Ectodermal cell (in vitro differentiated cells): Measurements from ENCODE around the gene PRR36.
A peak's percentile ranks its signal among the peaks of the same experiment; 100 is the strongest.

Experiments used
- H3K27ac ChIP-seq: 2 replicates; pipeline ENCODE4 v1.7.0; 2013; ENCODE audit warnings: mild to moderate bottlenecking, low read depth, low read length; ENCODE audit not compliant: insufficient read depth, poor library complexity, severe bottlenecking
- H3K27me3 ChIP-seq: 2 replicates; pipeline ENCODE4 v1.7.0; 2013; ENCODE audit warnings: mild to moderate bottlenecking, low read length; ENCODE audit not compliant: insufficient read depth, control insufficient read depth, poor library complexity, severe bottlenecking
- H3K36me3 ChIP-seq: one replicate; pipeline ENCODE4 v1.7.0; 2013; ENCODE audit warnings: low read length; ENCODE audit not compliant: control insufficient read depth, insufficient read depth
- H3K4me1 ChIP-seq: one replicate; pipeline ENCODE4 v1.7.0; 2013; ENCODE audit warnings: low read length; ENCODE audit not compliant: control insufficient read depth, insufficient read depth
- H3K4me3 ChIP-seq: 2 replicates; pipeline ENCODE4 v1.7.0; 2013; ENCODE audit warnings: low read depth, low read length, control low read depth; ENCODE audit not compliant: insufficient read depth
- H3K9me3 ChIP-seq: 2 replicates; pipeline ENCODE4 v1.7.0; 2013; ENCODE audit warnings: mild to moderate bottlenecking, low read length, moderate library complexity; ENCODE audit not compliant: control insufficient read depth
- WGBS, 2 experiments: methylation state at CpG; one replicate each; pipeline ENCODE4 v1.1.7; 2013; ENCODE audit warnings: missing lambda C conversion rate in 2 of 2; 5-methylcytosine and 5-hydroxymethylcytosine counted together

Gene PRR36

DNA sequence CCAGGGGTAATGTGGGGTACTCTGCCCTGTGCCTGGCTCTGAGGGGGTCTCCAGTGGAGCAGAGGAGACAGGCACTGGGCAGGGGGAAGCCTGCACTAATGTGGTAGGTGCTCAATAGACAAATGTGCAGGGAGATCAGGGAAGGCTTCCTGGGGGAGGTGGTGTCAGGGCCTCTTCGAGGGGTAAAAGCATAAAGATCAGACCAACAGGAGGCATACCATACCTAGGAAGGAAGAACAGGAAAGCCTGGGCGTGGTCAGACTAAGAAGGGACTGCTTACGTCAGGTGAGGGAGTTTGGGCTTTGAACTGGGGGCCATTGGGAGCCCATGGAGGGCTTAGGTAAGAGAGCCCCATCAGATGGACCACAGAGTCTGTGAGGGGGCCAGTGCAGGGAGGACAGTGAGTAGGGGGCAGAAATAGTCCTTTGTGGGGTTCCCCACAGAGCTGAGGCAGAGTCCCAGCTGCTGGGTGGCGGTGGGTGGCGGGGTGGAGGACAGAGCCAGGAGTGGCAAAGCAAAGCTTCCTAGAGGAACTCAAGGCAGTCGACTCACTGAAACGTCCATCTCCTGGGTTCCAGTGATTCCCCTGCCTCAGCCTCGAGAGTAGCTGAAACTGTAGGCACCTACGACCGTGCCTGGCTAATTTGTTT is 8.8 kb downstream of the PRR36 start:
- peaks cover 17% of the 10 kb centered on the region for H3K4me1 ChIP-seq
- no peaks in the 10 kb centered on the region for H3K9me3 ChIP-seq
- no peak overlapping the region for H3K27ac ChIP-seq
- WGBS, 2 experiments, result 70 to 75% methylated on average over 10 of the region's 10 CpGs
- H3K36me3 ChIP-seq, result no peaks in the 10 kb centered on the region
- H3K4me3 ChIP-seq, result no peak overlapping the region
- H3K27me3 ChIP-seq, result peaks cover 61% of the 10 kb centered on the region

DNA sequence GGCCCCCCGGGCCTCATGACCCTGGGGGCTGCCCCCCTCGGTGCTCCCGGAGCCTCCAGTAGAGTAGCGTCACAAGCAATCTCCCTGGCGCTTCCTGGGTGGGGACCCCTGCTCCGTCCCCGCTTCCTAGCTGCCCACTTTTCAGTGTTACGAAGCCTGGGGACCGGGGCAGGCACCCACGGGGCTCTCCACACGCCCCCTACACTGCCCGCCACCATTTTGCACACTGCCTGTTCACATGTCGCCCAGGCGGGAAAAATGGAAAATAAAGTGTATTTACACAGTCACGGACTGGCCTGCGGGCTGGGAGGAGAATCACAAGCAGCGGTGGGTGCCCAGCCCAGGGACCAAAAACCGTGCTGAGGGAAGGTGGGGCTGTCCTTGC is 9.5 kb downstream of the PRR36 start:
- H3K36me3 ChIP-seq, result no peaks in the 10 kb centered on the region
- WGBS, 2 experiments, result 79 to 81% methylated on average over 18 of the region's 18 CpGs
- H3K27me3 ChIP-seq, result peaks cover 68% of the 10 kb centered on the region
- H3K9me3 ChIP-seq, result no peaks in the 10 kb centered on the region
- H3K27ac ChIP-seq, result no peak overlapping the region
- no peak overlapping the region for H3K4me3 ChIP-seq
- H3K4me1 ChIP-seq, result peaks cover 17% of the 10 kb centered on the region

- no peaks in the 10 kb centered on the region for H3K9me3 ChIP-seq
- no peak overlapping the region for H3K27ac ChIP-seq
- no peak overlapping the region for H3K4me3 ChIP-seq
- H3K36me3 ChIP-seq, result no peaks in the 10 kb centered on the region
- H3K27me3 ChIP-seq, result peaks cover 71% of the 10 kb centered on the region
- peaks cover 17% of the 10 kb centered on the region for H3K4me1 ChIP-seq
- 78 to 81% methylated on average over 21 of the region's 21 CpGs for WGBS, 2 experiments
Measured at GRCh38 chr19:7863971-7864689, 10.1 kb downstream of the PRR36 start.

- no peak overlapping the region for H3K27ac ChIP-seq
- H3K9me3 ChIP-seq, result no peaks in the 10 kb centered on the region
- H3K4me3 ChIP-seq, result peak overlapping the region; percentile 24
- 29 to 31% methylated on average over 83 of the region's 83 CpGs for WGBS, 2 experiments
- H3K4me1 ChIP-seq, result peaks cover 20% of the 10 kb centered on the region
- peaks cover 76% of the 10 kb centered on the region for H3K27me3 ChIP-seq
- H3K36me3 ChIP-seq, result no peaks in the 10 kb centered on the region
Measured at GRCh38 chr19:7863157-7863970, 10.8 kb downstream of the PRR36 start.

DNA sequence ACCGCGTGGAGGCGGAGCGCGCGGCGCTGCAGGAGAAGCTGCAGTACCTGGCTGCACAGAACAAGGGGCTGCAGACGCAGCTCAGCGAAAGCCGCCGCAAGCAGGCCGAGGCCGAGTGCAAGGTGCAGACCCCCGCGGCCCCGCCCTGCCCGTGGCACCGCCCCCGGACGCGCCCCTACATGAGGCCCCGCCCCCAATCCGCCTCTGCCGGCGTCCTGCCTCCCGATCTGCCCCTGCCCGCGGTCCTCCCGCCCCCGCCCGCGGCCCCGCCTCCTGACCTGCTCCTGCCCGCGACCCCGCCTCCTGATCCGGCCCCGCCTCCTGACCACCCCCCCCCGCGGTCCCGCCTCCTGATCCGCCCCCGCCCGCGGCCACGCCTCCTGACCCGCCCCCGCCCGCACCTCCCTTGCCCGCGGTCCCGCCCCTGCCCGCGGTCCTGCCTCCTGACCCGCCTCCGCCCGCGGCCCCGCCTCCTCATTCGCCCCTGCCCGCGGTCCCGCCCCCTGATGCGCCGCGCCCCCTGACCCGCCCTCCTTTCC is 11.7 kb downstream of the PRR36 start:
- Histone ChIP-seq H3K4me1 (peaks cover 25% of the 10 kb centered on the region), H3K27ac (no peak overlapping the region), H3K9me3 (no peaks in the 10 kb centered on the region), H3K36me3 (no peaks in the 10 kb centered on the region), H3K27me3 (peaks cover 82% of the 10 kb centered on the region), H3K4me3 (peak overlapping the region; percentile 31)
- 0% methylated on average over 58 to 67 of the region's 67 CpGs for WGBS, 2 experiments

GRCh38 chr19:7861619-7862412 is 12.4 kb downstream of the PRR36 start:
- Histone ChIP-seq H3K9me3 (no peaks in the 10 kb centered on the region), H3K4me1 (peaks cover 25% of the 10 kb centered on the region), H3K27ac (no peak overlapping the region), H3K36me3 (no peaks in the 10 kb centered on the region), H3K4me3 (peak overlapping the region; percentile 31), H3K27me3 (peaks cover 78% of the 10 kb centered on the region)
- 39 to 41% methylated on average over 63 of the region's 63 CpGs for WGBS, 2 experiments

DNA sequence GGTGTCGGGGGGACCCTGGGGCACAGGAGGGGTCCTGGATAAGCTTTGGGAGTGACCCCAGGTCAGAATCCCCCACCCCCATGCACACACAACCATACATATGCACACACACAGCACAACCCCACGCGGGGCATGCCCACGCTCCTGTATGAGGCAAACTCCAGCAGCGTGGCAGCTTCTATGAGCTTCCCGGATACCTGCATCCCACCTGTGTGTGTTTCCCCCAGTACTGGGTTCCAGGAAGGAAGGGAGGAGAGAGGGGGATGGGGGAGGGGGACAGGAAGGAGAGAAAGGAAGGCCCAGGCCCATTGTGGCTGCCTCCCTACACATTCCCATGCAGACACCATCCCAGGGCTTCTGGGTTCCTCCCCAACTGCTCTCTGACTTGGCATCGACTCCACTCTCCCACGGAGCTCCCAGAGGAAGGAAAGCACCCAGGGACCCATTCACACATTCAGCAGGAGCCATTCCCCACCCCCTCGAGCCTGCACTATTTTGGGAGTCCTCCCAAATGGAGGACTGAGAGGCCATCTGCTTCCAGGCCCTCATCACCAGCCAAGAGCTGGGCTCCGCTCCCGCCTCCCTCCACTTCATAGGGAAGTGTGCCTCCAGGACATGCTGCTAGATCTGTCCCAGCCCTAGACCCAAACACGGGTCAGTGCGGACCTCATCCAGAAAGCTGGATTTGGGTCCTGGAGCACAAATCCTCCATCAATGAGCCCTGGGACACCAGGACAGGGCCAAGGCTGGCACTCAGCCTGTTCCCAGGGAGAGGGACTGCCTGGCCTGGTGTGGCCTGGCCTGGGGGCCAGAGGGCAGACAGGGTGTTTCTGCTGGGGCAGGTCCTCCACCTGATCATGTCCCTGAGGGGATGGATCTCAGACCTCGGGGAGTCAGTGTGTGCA is 13.2 kb downstream of the PRR36 start:
- no peak overlapping the region for H3K4me3 ChIP-seq
- H3K27ac ChIP-seq, result no peak overlapping the region
- H3K36me3 ChIP-seq, result no peaks in the 10 kb centered on the region
- H3K4me1 ChIP-seq, result peaks cover 25% of the 10 kb centered on the region
- H3K9me3 ChIP-seq, result no peaks in the 10 kb centered on the region
- H3K27me3 ChIP-seq, result peaks cover 73% of the 10 kb centered on the region
- 83 to 86% methylated on average over 14 of the region's 14 CpGs for WGBS, 2 experiments

- Histone ChIP-seq H3K27me3 (peaks cover 66% of the 10 kb centered on the region), H3K36me3 (no peaks in the 10 kb centered on the region), H3K9me3 (no peaks in the 10 kb centered on the region), H3K27ac (no peak overlapping the region), H3K4me3 (no peak overlapping the region), H3K4me1 (peaks cover 25% of the 10 kb centered on the region)
- 89% methylated on average over 22 of the region's 22 CpGs for WGBS, 2 experiments
Measured at GRCh38 chr19:7859831-7860713, 14.1 kb downstream of the PRR36 start.
